PC-3 (cell line): ENCODE results near the gene SAPCD2. TPM values are rescaled to one million over a fixed set of nuclear protein-coding genes. Genes with fewer than 3 reads are reported as not detected.

ENCODE experiments used
- ATAC-seq: fragments of 200-7000 bp; cut with Tn5 transposase; 2 replicates; pipeline ENCODE4 v1.9.1; 2020; ENCODE audit warnings: mild to moderate bottlenecking, moderate library complexity
- BruUV-seq: library from RNA; stranded (reverse); fragments of 400-500 nt; replicated peaks from 2 replicates; lab custom pipeline; 2021; lab: Mats Ljungman, UMichigan
- CTCF ChIA-PET: fragments of 300-600 bp; sonication (Branson Sonifier 250); formaldehyde crosslinking; loops from one replicate; lab custom pipeline; 2022; ENCODE audit warnings: antibody characterized with exemption; lab: Charles Lee
- POLR2A ChIA-PET: fragments of 300-600 bp; sonication (Branson Sonifier 250); formaldehyde crosslinking; loops from one replicate; lab custom pipeline; 2022; ENCODE audit warnings: antibody characterized with exemption; ENCODE audit not compliant: unreplicated experiment; lab: Charles Lee
- DNase-seq: peaks from one replicate; pipeline ENCODE4 v3.0.0-alpha.2; 2015
- H2AFZ ChIP-seq: fragments of 300-600 bp; sonication (generic); 2 replicates; pipeline ENCODE4 v1.6.0; 2016; ENCODE audit warnings: antibody characterized with exemption, low read length
- H3F3A ChIP-seq: fragments of 300-600 bp; sonication (generic); one replicate; pipeline ENCODE4 v1.6.0; 2017; ENCODE audit warnings: antibody characterized with exemption, low read length, control low read depth, mild to moderate bottlenecking; ENCODE audit not compliant: unreplicated experiment
- H3K27ac ChIP-seq: fragments of 300-600 bp; sonication (generic); 2 replicates; pipeline ENCODE4 v1.5.1; 2016; ENCODE audit warnings: mild to moderate bottlenecking, low read length
- H3K27me3 ChIP-seq: fragments of 300-600 bp; sonication (generic); 2 replicates; pipeline ENCODE4 v1.6.1; 2016; ENCODE audit warnings: low read length, mixed read lengths
- H3K36me3 ChIP-seq: fragments of 300-600 bp; sonication (generic); 2 replicates; pipeline ENCODE4 v1.6.1; 2016; ENCODE audit warnings: low read depth, mixed run types, low read length, mixed read lengths
- H3K4me1 ChIP-seq: fragments of 300-600 bp; sonication (generic); 2 replicates; pipeline ENCODE4 v1.5.1; 2016; ENCODE audit warnings: low read length; ENCODE audit not compliant: insufficient read depth
- H3K4me2 ChIP-seq: fragments of 300-600 bp; sonication (generic); 2 replicates; pipeline ENCODE4 v1.6.0; 2016; ENCODE audit warnings: low read length
- H3K4me3 ChIP-seq: fragments of 300-600 bp; sonication (generic); 2 replicates; pipeline ENCODE4 v1.5.1; 2016; ENCODE audit warnings: mild to moderate bottlenecking, low read length, mixed read lengths
- H3K79me2 ChIP-seq: fragments of 300-600 bp; sonication (generic); 2 replicates; pipeline ENCODE4 v1.6.1; 2017; ENCODE audit warnings: low read length, mixed read lengths
- H3K9ac ChIP-seq: fragments of 300-600 bp; sonication (generic); 2 replicates; pipeline ENCODE4 v1.6.0; 2016; ENCODE audit warnings: mild to moderate bottlenecking, low read length
- H3K9me2 ChIP-seq: fragments of 300-600 bp; sonication (generic); replicated peaks from 2 replicates; pipeline ENCODE4 v1.6.1; 2016; ENCODE audit warnings: mixed run types, low read length, mixed read lengths
- H3K9me3 ChIP-seq: fragments of 300-600 bp; sonication (generic); 2 replicates; pipeline ENCODE4 v1.6.1; 2016; ENCODE audit warnings: low read length, mixed read lengths
- H4K20me1 ChIP-seq: fragments of 300-600 bp; sonication (generic); 2 replicates; pipeline ENCODE4 v1.6.1; 2016; ENCODE audit warnings: low read length, mixed read lengths
- CTCF ChIP-seq: fragments of 300-600 bp; sonication (generic); conservative IDR thresholded peaks from 2 replicates; pipeline ENCODE4 v1.5.1; 2017; ENCODE audit warnings: antibody characterized with exemption, low read depth, mild to moderate bottlenecking, low read length
- EZH2 ChIP-seq: fragments of 300-600 bp; sonication (generic); IDR thresholded peaks from one replicate; pipeline ENCODE4 v1.6.1; 2017; ENCODE audit warnings: antibody characterized with exemption, mild to moderate bottlenecking, low read length; ENCODE audit not compliant: unreplicated experiment
- EZH2phosphoT487 ChIP-seq: fragments of 300-600 bp; sonication (generic); IDR thresholded peaks from 2 replicates; pipeline ENCODE4 v1.6.1; 2018; ENCODE audit warnings: mild to moderate bottlenecking, antibody characterized with exemption, low read length, borderline replicate concordance
- intact Hi-C: fragments of 100-400 bp; cut with micrococcal nuclease; formaldehyde crosslinking; loops from 2 replicates; pipeline ENCODE4 v1.9.0; 2023
- total RNA-seq: library from RNA; depleted of rRNA; stranded (reverse); fragments of >200 nt; gene quantifications from 2 replicates; pipeline ENCODE4 v1.2.3, GENCODE V29; 2014

The SAPCD2 gene
- total RNA-seq, 1 experiment from 2014 or later = 98.4 TPM

DNA sequence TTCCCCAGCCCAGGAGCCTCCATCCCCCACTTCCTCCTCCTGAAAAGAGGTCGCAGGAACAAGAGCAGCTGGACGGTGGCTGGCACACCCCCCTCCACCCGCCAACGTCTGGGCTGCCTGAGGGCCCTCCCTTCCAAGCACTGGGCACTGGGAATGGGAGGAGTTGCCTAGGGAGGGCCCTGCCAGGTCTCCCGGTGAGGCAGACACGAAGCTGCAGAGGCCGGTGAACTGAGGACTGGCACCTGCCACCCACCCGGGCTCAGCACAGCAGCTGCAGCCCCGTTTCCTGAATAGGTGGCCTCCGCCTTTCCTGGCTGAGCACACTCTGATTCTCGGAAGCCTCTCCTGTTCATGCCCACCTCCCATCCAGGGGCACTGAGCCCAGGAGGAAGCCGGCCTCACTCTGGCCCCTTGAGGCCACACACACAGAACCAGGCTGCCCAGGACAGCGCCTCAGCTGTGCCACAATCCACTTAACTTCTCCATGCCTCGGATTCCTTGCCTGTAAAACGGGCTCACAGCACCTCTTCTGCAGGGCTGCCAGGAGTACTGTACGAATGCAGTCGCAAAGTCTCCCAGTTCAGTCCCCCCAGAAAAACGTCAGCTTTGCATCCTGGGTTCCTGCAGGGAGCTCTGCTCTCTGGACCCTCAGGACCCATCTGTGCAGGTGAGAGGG lies 25.7 kb downstream of the SAPCD2 start:
- BruUV-seq = no TSS peak
- H3K27ac ChIP-seq = no peak overlapping the region
- POLR2A ChIA-PET = no interaction called here
- H2AFZ ChIP-seq = no peak overlapping the region
- peaks cover 24% of the 10 kb centered on the region for H3K79me2 ChIP-seq
- no peaks in the 10 kb centered on the region for H3K27me3 ChIP-seq
- H3K4me3 ChIP-seq = peak overlapping the region; percentile 76
- intact Hi-C loops = no loop called here
- H3K36me3 ChIP-seq = no peaks in the 10 kb centered on the region
- TF ChIP-seq CTCF = no peak
- TF ChIP-seq EZH2 = no peak
- TF ChIP-seq EZH2phosphoT487 = no peak
- CTCF ChIA-PET = interaction anchor here (1.3 kb wide), 1 partner anchor 15 kb away, joined by 4 read pairs; no protein-coding TSS in a partner anchor
- peak; percentile 45 for DNase-seq
- ATAC-seq = peak; percentile 53
- H3K9ac ChIP-seq = peak overlapping the region; percentile 44; the same call in 1 of the 2 replicates
- H3F3A ChIP-seq = no peaks in the 10 kb centered on the region
- H3K9me2 ChIP-seq = no peaks in the 10 kb centered on the region
- peak overlapping the region; percentile 95 for H3K4me2 ChIP-seq
- peaks cover 7% of the 10 kb centered on the region; the same call in 1 of the 2 replicates for H4K20me1 ChIP-seq
- no peaks in the 10 kb centered on the region for H3K9me3 ChIP-seq
- H3K4me1 ChIP-seq = peaks cover 9% of the 10 kb centered on the region; the same call in 1 of the 2 replicates

GRCh38 chr9:137044037-137044436 lies 26.3 kb downstream of the SAPCD2 start:
- TF ChIP-seq EZH2 (no peak), CTCF (no peak), EZH2phosphoT487 (no peak)
- DNase-seq (no peak), ATAC-seq (no peak)
- H2AFZ ChIP-seq = no peak overlapping the region
- CTCF ChIA-PET = interaction anchor here (1.3 kb wide), 1 partner anchor 14 kb away, joined by 4 read pairs; no protein-coding TSS in a partner anchor
- H3K4me1 ChIP-seq = peaks cover 9% of the 10 kb centered on the region; the same call in 1 of the 2 replicates
- no peaks in the 10 kb centered on the region for H3F3A ChIP-seq
- TSS peak; percentile 29 for BruUV-seq
- H3K36me3 ChIP-seq = no peaks in the 10 kb centered on the region
- no peaks in the 10 kb centered on the region for H3K9me3 ChIP-seq
- peak overlapping the region; percentile 95 for H3K4me2 ChIP-seq
- H3K27ac ChIP-seq = no peak overlapping the region
- H3K27me3 ChIP-seq = no peaks in the 10 kb centered on the region
- no peaks in the 10 kb centered on the region for H3K9me2 ChIP-seq
- peaks cover 24% of the 10 kb centered on the region for H3K79me2 ChIP-seq
- intact Hi-C loops = no loop called here
- H3K4me3 ChIP-seq = peak overlapping the region; percentile 76; the same call in 1 of the 2 replicates
- no peak overlapping the region for H3K9ac ChIP-seq
- POLR2A ChIA-PET = no interaction called here
- peaks cover 7% of the 10 kb centered on the region; the same call in 1 of the 2 replicates for H4K20me1 ChIP-seq
